ENCODE results near the gene IFITM5.

Gene IFITM5

DNA sequence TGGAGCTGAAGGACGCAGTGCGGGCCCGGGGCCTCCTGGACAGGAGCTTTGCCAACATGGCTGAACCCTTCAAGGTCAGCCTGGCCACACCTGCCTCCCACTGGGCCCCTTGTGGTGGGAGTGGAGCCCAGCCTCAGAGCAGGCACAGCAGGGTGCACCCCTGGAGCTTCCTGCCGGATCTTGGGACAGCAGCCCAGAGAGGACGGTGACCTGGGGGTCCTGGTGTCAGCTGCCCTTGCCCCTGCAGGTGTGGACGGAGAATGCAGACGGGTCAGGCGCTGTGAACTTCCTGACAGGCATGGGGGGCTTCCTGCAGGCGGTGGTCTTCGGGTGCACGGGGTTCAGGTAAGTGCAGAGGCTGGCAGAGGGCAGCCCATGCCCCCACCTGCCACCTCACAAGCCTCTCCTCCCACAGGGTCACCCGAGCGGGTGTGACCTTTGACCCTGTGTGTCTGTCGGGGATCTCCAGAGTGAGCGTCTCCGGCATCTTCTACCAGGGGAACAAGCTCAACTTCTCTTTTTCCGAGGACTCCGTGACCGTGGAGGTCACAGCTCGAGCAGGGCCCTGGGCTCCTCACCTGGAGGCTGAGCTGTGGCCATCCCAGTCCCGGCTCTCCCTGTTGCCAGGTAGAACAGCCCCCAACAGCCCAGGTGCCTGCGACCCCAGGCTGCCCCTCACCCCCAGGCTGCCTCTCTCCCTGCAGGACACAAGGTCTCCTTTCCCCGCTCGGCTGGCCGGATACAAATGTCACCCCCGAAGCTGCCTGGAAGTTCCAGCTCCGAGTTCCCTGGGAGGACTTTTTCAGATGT lies 5.3 kb downstream of the IFITM5 start:
- TF ChIP-seq, protein P1, sequence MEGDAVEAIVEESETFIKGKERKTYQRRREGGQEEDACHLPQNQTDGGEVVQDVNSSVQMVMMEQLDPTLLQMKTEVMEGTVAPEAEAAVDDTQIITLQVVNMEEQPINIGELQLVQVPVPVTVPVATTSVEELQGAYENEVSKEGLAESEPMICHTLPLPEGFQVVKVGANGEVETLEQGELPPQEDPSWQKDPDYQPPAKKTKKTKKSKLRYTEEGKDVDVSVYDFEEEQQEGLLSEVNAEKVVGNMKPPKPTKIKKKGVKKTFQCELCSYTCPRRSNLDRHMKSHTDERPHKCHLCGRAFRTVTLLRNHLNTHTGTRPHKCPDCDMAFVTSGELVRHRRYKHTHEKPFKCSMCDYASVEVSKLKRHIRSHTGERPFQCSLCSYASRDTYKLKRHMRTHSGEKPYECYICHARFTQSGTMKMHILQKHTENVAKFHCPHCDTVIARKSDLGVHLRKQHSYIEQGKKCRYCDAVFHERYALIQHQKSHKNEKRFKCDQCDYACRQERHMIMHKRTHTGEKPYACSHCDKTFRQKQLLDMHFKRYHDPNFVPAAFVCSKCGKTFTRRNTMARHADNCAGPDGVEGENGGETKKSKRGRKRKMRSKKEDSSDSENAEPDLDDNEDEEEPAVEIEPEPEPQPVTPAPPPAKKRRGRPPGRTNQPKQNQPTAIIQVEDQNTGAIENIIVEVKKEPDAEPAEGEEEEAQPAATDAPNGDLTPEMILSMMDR (IDR thresholded peaks at IDR 0.05; ENCODE audit: low read depth, low read length), result no peak
- no peak for DNase-seq (ENCODE audit: low read depth in 2 of 2)
- H3K4me3 ChIP-seq (replicated peaks in 1 of 2; ENCODE audit: low read depth in 2 of 2, low read length in 2 of 2), result no peak overlapping the region

DNA sequence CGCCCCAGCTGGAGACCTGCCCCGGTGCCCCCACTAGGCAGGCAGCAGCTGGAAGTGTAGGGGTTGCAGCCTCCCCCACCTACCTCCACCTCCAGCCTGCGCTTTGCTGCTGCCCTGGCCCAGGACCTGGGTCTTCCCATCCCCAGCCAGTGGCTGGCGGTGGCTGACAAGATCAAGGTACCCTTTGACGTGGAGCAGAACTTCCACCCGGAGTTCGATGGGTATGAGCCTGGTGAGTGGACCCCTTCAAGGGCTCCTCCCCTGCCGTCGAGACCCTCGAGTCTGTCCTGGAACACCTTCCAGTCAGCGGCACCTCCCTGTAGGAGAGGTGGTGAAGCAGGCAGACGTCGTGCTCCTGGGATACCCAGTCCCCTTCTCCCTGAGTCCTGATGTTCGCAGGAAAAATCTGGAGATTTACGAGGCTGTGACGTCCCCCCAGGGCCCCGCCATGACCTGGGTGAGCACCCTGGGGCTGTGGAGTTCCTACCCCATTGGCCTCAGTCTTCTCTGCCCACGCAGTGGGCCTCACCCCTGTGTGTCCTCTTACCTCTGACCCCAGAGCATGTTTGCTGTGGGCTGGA lies 6.0 kb downstream of the IFITM5 start:
- no peak for DNase-seq (ENCODE audit: low read depth in 2 of 2)
- H3K4me3 ChIP-seq (replicated peaks in 1 of 2; ENCODE audit: low read depth in 2 of 2, low read length in 2 of 2), result no peak overlapping the region
- TF ChIP-seq, protein P1 (IDR thresholded peaks at IDR 0.05; ENCODE audit: low read depth, low read length), result no peak

DNA sequence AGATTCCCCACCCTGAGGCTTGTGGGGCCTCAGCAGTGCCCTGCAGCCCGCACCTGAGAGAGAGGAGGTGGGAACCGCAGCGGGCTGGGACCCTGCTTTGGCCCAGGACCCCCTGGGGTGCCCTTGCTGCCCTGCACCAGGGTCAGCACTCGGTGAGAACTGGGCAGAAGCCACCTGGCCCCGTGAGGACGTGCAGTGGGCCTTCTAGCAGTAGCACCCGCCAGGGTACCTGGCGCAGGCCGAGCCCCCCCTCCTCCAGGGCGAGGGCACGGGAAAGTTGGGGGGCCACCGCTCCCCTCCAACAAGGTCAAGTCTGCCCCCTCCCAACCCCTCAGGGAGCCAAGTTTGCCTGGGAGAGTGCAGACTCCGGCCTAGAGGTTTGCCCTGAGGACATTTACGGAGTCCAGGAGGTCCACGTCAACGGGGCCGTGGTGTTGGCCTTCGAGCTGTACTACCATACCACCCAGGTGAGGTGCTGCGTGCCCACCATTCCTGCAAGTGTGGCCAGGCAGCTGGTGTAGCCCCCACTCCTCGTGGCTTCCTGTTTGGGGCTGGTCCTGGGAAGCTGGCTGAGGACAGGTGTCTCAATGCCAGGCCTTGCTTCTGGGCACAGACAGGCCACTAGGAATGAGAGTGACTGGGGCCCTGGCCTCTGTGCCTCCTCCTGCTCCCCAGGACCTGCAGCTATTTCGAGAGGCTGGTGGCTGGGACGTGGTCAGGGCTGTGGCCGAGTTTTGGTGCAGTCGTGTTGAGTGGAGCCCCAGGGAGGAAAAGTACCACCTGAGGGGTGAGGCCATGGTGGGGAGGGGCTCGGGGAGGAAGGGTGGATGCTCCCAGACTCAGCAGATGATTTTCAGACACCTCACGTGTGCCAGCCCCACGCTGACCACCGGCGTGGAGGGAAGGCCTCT lies 6.9 kb downstream of the IFITM5 start:
- TF ChIP-seq, protein P1 (IDR thresholded peaks at IDR 0.05; ENCODE audit: low read depth, low read length), result no peak
- H3K4me3 ChIP-seq (replicated peaks in 1 of 2; ENCODE audit: low read depth in 2 of 2, low read length in 2 of 2), result no peak overlapping the region
- no peak for DNase-seq (ENCODE audit: low read depth in 2 of 2)

DNA sequence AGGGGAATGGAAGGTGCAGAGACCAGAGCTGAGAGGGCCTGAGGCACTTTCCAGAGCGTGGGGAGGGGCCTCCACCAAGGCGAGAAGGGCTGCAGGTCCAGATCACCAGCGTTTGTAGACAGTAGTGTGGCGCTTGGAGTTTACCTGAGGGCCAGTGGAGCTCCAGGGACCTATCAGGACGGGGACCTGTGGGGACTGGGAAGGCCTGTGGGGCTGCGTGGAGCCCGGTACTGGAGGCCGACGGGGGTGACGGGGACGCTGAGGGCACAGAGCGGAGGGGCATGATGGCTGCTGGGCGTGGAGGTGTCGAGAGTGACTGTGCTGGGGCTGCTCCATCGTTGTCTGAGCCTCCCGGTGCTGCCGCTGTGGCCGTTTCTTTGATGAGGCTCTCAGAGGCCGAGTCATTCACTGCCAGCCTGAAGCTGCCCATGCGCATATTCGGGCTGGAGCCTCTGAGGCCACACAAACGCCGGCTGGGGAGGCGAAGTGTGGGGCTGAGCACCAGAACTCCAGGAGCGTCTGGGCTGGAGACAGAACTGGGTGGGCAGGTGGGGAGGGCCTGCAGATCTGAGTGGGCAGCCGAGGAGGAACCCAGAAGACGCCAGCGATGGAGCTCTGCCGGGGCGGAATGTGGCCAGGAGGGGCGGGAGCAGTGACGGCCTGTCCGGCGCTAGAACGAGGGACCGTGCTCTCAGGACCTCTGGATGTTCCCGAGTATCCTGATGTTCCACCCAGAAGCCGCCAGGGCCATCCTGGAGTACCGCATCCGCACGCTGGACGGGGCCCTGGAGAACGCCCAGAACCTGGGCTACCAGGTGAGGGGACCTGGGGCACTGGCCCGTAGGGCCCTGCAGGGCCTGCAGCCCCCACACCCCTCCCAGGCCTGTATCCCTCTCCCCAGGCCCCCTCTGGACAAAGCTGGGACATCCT lies 7.8 kb downstream of the IFITM5 start:
- H3K4me3 ChIP-seq (replicated peaks in 1 of 2; ENCODE audit: low read depth in 2 of 2, low read length in 2 of 2), result no peak overlapping the region
- no peak for DNase-seq (ENCODE audit: low read depth in 2 of 2)
- TF ChIP-seq, protein P1 (IDR thresholded peaks at IDR 0.05; ENCODE audit: low read depth, low read length), result no peak

DNA sequence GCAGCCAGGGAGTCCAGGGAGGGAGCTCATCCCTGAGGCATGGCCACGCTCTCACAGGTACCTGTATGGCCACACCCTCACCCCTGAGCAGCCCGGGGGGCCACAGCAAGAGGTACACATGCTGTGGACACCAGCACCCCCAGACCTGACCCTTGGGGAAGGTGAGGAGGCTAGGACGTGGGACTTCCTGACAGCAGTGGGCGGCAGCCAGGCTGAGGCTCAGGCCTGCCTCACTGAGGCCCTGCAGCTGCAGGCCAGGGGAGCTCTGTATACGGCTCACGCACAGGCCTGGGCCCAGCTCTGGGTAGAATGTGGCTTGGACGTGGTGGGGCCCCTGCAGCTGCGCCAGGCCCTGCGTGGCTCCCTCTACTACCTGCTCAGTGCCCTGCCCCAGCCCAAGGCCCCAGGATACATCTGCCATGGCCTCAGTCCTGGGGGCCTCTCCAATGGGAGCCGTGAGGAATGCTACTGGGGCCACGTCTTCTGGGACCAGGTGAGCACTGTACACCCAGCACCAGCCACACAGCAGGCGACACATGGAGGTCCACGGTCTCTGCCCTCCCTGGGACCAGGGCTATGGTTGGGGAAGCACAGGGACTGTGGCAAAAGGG lies 8.6 kb downstream of the IFITM5 start:
- TF ChIP-seq, protein P1 (IDR thresholded peaks at IDR 0.05; ENCODE audit: low read depth, low read length), result no peak
- H3K4me3 ChIP-seq (replicated peaks in 1 of 2; ENCODE audit: low read depth in 2 of 2, low read length in 2 of 2), result no peak overlapping the region
- no peak for DNase-seq (ENCODE audit: low read depth in 2 of 2)

All from cardiac fibroblast (primary cell).